GM18505 (cell line): Measurements from ENCODE around the gene KCTD11.

Source experiments
- ATAC-seq: cut with Tn5 transposase; IDR thresholded peaks from one replicate; pipeline ENCODE4 v1.9.1; 2021; ENCODE audit not compliant: unreplicated experiment
- POLR2A ChIP-seq: IDR thresholded peaks from 4 replicates; pipeline ENCODE4 v1.6.1; 2011; ENCODE audit warnings: borderline replicate concordance; ENCODE audit not compliant: insufficient read depth, insufficient read length; ENCODE audit errors: extremely low read depth

Gene KCTD11

DNA sequence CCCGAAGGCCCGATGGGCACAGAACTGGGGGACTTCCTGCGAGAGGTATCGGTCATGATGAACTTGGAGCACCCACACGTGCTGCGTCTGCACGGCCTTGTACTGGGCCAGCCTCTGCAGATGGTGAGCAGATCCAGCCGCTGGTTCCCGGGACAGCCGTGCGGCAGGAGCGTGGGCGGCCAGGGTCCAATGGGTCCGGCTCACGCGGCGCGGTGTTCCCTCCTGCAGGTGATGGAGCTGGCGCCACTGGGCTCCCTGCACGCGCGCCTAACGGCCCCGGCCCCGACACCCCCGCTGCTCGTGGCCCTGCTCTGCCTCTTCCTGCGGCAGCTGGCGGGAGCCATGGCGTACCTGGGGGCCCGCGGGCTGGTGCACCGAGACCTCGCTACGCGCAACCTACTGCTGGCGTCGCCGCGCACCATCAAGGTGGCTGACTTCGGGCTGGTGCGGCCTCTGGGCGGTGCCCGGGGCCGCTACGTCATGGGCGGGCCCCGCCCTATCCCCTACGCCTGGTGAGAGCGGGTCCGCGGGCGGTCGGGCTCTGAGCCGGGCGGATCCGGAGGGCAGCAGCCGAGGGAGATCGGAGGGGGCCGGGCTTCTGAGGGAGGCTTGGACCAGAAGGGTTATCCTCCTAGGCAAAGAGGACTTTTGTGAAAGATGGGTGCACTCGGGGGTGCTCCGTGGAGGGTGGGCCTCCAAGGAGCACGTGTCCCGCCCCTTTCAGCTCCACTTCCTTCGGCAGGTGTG lies 32.0 kb downstream of the KCTD11 start:
- no peak for ATAC-seq
- TF ChIP-seq POLR2A: no peak

DNA sequence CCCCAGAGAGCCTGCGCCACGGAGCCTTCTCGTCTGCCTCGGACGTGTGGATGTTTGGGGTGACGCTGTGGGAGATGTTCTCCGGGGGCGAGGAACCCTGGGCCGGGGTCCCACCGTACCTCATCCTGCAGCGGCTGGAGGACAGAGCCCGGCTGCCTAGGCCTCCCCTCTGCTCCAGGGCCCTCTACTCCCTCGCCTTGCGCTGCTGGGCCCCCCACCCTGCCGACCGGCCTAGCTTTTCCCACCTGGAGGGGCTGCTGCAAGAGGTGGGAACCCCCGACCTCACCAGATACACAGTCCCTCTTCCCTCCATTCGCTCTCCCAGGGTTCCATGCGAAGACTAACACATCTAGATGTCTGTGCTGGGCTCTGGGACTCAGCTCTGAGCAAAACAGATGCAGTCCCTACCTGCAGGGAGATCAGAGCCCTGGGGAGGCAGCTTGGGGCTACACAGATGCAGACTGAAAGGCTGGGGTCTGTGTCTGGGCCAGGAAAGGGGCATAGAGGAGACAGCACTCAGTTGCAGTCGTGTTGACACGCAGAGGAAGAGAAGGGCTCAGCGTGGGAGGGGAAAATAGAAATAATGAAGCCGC lies 32.6 kb downstream of the KCTD11 start:
- ATAC-seq: no peak
- TF ChIP-seq POLR2A: no peak

DNA sequence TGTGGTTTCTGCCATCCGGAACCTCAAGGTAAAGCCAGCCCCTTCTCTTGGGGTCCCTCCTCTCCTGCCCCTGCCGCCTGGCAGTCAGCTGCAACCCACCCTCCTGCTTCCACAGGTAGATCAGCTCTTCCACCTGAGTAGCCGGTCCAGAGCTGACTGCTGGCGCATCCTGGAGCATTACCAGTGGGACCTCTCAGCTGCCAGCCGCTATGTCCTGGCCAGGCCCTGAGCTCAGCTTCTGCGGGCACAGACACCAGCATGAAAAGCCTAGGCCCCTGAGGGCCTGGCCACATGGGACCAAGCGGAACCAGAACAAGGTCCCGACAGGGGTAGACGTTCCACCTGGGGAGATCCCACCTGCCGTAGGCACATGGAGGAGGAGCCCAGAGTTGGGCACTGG lies 36.9 kb downstream of the KCTD11 start:
- no peak for ATAC-seq
- no peak for TF ChIP-seq POLR2A

DNA sequence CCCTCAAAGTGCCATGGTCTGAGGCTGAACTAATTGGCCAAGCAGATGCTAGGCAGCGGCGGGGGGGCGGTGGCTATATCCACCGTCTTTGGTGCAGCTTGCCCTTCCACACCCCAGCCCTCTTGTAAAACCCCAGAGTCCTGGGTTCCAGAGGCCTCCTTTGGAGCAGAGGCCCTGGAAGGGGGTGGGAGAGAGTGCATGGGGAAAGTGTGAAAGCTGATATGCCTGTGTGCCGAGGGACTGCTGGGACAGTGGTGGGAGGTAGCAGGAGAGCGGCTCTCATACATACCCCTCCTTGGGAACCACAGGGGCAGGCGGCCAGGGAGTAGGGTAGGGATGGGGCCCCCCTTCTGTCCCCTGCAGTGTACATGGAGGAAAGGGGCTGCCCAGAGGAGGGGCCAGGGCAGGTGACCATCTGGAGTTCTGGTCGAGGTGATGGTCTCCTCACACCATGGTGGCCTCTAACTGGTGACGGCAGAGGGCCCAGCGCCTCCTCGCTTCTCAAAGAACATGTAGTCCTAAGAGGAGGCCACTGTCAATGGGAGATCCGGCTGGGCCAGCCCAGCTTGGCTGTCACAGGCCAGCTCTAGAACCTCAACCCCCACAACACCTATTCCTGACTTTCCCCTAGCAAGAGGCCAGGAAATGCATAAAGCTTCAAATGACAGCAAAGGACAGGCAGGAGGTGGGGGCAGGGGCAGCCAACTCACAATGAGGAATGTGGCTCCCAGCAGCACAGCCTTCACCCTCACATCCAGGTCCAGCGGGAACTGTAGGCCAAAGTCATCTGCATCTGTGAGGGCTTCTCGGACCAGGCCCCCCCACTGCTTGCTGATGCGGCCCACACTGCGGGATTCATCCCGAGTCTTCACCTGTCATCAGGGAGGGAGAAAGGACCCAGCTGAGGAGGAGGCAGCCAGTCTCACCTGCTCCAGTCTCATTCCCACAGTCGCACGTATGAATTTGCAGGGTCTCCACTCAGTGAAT lies 38.3 kb downstream of the KCTD11 start:
- TF ChIP-seq POLR2A: no peak
- ATAC-seq: no peak

DNA sequence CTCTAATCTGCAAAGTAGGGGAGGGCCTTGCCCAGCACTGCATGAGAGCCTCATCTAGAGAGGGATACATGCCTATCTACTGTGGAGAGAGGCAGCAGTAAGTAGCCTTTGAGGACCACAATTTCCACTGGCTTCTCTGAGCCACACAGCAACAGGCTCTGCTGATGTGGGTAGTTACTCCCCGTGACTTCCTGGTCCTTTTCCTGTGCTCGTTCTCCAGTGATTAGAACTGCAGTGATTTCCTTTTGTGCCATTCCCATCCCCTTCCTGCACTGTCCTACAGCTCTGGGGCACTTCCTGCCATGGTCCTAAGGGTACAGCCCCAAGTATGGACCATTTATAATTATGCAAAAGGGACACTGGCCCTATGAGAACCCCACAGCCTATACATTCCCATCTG lies 39.3 kb downstream of the KCTD11 start:
- no peak for TF ChIP-seq POLR2A
- ATAC-seq: no peak

DNA sequence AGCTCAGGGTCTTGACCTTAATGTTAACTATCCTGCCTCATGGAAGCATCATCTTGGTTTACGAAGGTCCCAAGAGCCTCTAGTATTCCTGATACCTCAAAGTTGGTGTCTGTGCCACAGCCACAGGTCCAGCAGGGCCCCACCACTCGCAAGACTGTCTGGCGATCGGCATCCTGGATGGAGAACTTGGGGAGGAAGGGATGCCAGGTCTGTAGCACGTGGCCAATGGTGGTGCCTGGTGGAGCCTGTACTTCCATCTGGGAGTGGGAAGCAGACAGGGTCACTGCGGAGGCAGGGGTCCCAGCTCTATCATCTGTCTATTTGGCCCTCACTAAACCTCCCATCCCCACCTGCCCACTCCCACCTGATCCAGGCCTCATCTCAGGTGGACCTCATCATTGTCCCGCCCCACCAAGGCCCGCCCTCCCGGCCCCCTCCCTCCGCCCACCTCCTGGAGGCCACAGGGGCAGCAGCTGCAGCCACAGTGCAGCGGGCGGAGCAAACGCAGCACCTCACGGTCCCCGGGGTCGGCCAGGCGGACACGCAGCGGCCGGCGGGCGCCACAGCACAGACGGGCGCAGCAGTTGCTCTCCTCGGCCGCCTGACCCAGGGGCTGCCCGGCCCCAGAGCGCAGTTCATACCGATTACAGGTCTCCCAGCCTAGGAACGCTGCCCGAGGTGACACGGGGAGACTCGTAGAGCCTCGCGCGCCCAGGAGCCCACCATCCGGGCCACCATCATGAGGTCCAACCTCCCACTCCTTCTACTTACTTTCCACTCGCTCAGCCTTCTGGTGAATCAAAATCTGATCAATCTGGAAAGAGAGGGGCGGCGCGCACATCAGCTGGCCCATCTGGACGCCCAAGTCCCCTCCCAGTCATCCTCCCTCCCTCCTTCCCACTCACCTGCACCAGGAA lies 41.0 kb downstream of the KCTD11 start:
- no peak for TF ChIP-seq POLR2A
- no peak for ATAC-seq

DNA sequence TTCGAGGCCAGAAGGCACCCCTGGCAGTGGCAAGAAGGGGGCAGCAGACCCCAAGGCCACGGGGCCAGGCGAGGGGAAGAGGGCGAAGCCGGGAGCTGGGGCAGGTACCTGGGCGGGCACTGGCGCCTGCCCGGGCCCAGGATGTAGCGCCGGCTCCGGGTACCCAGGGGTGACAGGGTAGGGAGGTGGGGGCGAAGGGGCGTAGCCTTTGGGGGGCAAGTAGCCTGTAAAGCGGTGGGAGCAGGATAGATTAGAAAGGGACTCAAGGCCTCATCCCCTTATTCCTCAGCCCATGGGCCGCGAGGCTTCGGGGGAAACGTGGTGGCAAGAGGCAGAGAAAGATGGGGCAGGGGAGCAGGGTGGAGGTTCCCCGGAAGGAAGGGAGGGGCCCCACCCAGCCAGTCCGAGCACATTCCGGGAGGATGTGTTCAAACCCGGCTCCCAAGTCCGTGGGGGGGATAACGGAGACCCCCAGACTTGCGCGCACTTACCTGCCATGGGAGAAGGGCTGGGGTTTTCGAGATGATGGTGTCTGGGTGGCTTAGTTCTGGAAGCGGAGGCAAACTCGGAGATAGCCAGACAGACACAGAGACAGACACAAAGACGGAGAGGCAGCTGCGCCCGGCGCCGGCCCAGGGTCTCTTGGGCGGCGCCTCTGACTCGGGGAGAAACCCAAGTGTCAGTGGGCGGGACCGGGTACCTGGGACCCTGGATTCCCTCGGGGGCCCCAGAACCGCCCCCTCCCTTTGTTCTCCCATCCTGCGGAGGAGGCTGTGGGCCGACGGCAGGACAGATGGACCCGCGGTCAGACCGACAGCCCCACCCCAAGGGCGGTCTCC lies 41.9 kb downstream of the KCTD11 start:
- no peak for TF ChIP-seq POLR2A

DNA sequence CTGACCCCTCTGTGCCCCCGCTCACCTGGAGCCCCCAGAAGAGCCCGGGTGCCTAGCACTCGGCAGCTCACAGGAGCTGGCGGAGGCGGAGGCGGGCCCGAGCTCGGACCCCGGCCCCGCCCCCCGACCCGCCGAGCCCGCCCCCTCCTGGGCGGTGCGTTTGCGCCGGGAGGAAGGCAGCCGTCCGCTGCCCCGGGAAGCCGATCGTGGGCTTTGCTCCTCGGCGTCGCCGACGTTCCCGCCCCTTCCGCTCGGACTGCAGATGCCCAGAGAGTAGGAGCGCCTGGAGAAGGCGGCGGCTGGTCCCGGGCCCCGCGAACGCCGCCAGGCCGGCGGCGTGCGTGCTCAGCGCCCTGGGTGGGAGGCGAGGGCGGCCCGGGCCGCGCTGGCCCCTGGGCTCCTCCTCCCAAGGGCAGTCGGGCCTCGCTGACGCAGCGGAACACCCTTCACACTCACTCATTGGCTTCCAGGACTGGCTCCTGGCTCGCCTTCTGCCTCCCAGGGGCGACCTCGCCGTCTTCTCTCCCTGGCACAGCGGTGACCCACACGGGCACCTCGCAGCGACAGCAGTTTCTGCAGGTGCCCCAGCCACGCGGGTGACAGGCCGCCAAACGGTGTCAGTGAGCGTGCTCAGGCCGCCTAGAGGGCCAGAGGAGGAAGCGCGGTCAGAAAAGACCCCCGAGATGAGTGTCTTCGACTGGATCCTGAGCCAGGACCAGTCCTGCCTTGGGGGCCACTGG lies 42.7 kb downstream of the KCTD11 start, which contains the start of gene PLSCR3:
Gene PLSCR3 (minus strand): TSS at position 74 of the 740 bp plus-strand sequence. CDS start 415 bp downstream, outside the sequence.
- ATAC-seq: peak; percentile 70
- peak; percentile 76 for TF ChIP-seq POLR2A

More for the DNA sequence above, 41.9 kb downstream of the KCTD11 start:
- peak; percentile 48 for ATAC-seq

DNA sequence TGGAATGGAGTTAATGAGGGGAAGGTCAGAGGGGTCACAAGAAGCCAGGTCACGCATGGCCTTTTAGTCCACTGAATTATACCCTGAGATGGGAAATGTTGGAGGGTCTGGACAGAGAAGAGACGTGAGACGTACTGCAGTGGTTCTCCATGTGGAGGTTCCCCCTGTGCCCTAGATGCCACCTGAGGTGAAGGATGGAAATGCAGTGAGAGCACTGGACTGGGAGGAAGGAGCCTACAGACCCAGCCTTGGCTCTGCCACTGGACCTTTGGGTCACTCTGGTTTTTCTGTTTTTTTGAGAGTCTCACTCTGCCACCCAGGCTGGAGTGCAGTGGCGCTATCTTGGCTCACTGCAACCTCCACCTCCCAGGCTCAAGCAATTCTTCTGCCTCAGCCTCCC lies 44.2 kb downstream of the KCTD11 start:
- ATAC-seq: no peak
- TF ChIP-seq POLR2A: no peak

DNA sequence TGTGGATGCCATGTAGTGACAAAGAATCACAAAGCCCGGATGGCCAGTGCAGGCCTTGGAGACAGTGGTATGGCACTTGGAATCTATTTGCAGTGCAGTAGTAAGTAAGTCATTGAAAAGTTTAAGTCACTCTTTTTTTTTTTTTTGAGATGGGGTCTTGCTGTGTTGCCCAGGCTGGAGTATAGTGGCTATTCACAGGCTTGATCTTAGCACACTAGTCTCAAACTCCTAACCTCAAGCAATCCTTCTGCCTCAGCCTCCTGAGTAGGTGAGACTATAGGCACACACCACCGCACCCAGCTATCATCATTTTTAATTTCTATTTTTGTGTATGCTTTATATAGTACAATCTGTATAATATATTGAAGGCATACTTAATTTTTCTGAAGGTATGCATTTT lies 46.6 kb downstream of the KCTD11 start:
- TF ChIP-seq POLR2A: no peak
- no peak for ATAC-seq
